GM19035 (cell line): Measurements from ENCODE around the gene MLANA.

ENCODE experiments used
- ATAC-seq: cut with Tn5 transposase; IDR thresholded peaks from one replicate; pipeline ENCODE4 v1.9.1; 2021; ENCODE audit not compliant: unreplicated experiment

MLANA gene

GRCh38 chr9:5890641-5891040 lies at the start of gene MLANA:
Gene MLANA, plus strand, starts transcription at chr9:5890889. Its CDS starts 1,586 bp downstream, at chr9:5892475.
- no peak for ATAC-seq

GRCh38 chr9:5841771-5842573 lies 48.7 kb upstream of the MLANA start:
- no peak for ATAC-seq

GRCh38 chr9:5842929-5843793 lies 47.5 kb upstream of the MLANA start:
- no peak for ATAC-seq

- ATAC-seq = no peak
Measured at GRCh38 chr9:5843794-5844471, 46.8 kb upstream of the MLANA start.

GRCh38 chr9:5845157-5845531 lies 45.5 kb upstream of the MLANA start:
- ATAC-seq = no peak

- no peak for ATAC-seq
Measured at GRCh38 chr9:5846096-5846495, 44.6 kb upstream of the MLANA start.

GRCh38 chr9:5846501-5846921 lies 44.2 kb upstream of the MLANA start:
- ATAC-seq = no peak

GRCh38 chr9:5848372-5848882 lies 42.3 kb upstream of the MLANA start:
- ATAC-seq = no peak

GRCh38 chr9:5850724-5851122 lies 40.0 kb upstream of the MLANA start:
- no peak for ATAC-seq

GRCh38 chr9:5851445-5851844 lies 39.2 kb upstream of the MLANA start:
- ATAC-seq = peak; percentile 94

- no peak for ATAC-seq
Measured at GRCh38 chr9:5852987-5853386, 37.7 kb upstream of the MLANA start.

GRCh38 chr9:5853617-5854016 lies 37.1 kb upstream of the MLANA start:
- no peak for ATAC-seq

GRCh38 chr9:5854063-5854790 lies 36.5 kb upstream of the MLANA start:
- no peak for ATAC-seq

GRCh38 chr9:5857928-5858327 lies 32.8 kb upstream of the MLANA start:
- no peak for ATAC-seq

- ATAC-seq = no peak
Measured at GRCh38 chr9:5858833-5859232, 31.9 kb upstream of the MLANA start.

- no peak for ATAC-seq
Measured at GRCh38 chr9:5863092-5863746, 27.5 kb upstream of the MLANA start.

- no peak for ATAC-seq
Measured at GRCh38 chr9:5864446-5864845, 26.2 kb upstream of the MLANA start.

GRCh38 chr9:5866272-5866671 lies 24.4 kb upstream of the MLANA start:
- no peak for ATAC-seq

GRCh38 chr9:5866685-5867084 lies 24.0 kb upstream of the MLANA start:
- no peak for ATAC-seq

- ATAC-seq = no peak
Measured at GRCh38 chr9:5868235-5868634, 22.5 kb upstream of the MLANA start.
